ENCODE measurements around the gene SLC2A11.

DNA sequence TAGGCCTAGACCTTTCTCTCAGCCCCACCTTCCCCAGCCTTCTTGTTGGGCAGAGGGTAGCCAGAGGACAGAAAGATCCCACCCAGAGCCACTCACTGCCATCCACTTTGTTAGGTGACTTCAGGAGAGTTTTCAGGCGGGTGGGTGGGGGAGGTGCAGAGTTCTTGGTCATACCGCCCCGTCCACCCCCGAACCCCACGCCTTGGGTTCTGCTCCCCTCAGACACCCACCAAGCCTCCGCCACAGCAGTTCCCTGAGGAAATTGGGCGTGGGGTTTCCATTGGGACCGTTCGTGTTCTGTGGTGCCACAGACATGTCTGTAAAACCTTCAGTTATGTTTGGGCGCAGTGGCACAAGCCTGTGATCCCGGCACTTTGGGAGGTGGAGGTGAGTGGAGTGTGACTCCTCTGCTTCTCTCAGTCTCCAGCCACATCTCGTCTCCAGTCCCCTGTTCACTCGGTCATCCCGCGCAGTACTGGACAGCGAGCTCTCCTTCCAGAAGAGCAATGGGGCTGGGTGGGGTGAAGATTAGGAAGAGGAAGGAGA lies 38.0 kb downstream of the SLC2A11 start:
- no peak for TF ChIP-seq POLR2A (IDR thresholded peaks at IDR 0.05)
- TF ChIP-seq, protein P1, sequence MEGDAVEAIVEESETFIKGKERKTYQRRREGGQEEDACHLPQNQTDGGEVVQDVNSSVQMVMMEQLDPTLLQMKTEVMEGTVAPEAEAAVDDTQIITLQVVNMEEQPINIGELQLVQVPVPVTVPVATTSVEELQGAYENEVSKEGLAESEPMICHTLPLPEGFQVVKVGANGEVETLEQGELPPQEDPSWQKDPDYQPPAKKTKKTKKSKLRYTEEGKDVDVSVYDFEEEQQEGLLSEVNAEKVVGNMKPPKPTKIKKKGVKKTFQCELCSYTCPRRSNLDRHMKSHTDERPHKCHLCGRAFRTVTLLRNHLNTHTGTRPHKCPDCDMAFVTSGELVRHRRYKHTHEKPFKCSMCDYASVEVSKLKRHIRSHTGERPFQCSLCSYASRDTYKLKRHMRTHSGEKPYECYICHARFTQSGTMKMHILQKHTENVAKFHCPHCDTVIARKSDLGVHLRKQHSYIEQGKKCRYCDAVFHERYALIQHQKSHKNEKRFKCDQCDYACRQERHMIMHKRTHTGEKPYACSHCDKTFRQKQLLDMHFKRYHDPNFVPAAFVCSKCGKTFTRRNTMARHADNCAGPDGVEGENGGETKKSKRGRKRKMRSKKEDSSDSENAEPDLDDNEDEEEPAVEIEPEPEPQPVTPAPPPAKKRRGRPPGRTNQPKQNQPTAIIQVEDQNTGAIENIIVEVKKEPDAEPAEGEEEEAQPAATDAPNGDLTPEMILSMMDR (IDR thresholded peaks at IDR 0.05) = no peak

Measured in esophagus squamous epithelium (tissue), 4 donors.